Activated effector memory CD4-positive, alpha-beta T cell treated with anti-CD3 and anti-CD28 coated beads, Interleukin-2, amount 50 U/mL, for 16 hours (primary cell): ENCODE results near the gene PADI6.
A peak's percentile ranks its signal among the peaks of the same experiment; 100 is the strongest.
"Not testable (repeated sequence)": the region's sequence is repeated elsewhere in the genome, so short reads cannot be mapped to it uniquely, and the experiment has no call there.

ENCODE experiments used
- DNase-seq: peaks from one replicate; pipeline ENCODE4 v3.0.0-alpha.2; 2020

Gene PADI6

GRCh38 chr1:17405898-17406759, 34.1 kb downstream of the PADI6 start:
- peak; percentile 76 for DNase-seq

GRCh38 chr1:17406760-17407475, 34.9 kb downstream of the PADI6 start:
- DNase-seq = not testable (repeated sequence)

DNA sequence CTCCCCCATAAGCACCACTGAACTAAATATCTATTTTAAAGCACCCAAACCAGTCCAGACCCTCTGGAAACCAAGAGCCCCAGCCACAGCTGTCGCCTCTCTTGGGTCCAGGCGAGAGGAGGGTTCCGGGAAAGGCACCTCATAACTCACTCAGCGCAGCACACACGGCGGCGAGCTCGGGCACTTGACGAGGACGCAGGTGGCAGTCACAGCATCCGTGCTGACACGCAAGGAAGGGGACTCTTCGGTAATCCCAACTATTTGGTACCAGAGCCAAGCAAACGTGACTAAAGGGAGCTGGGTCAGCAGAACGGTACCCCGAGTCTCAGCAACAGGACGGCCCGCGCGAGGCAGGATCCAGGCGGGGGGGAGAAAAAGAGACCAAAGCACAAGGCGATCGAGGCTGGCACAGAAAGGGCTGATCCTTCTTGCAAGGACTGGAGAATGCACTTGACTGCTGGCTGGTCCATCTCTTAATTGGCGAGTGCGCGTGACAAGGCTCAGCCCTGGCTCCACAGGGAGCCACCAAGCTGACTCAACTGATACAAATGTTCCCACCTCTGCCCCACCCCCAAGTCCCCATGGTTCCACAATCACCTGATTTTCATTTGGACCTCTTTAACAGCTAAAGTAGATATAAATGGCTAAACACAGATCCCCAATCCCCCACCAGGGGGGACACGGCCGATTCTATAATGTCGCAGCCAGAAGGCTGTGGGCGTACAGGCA, 36.0 kb downstream of the PADI6 start:
- not testable (repeated sequence) for DNase-seq

DNA sequence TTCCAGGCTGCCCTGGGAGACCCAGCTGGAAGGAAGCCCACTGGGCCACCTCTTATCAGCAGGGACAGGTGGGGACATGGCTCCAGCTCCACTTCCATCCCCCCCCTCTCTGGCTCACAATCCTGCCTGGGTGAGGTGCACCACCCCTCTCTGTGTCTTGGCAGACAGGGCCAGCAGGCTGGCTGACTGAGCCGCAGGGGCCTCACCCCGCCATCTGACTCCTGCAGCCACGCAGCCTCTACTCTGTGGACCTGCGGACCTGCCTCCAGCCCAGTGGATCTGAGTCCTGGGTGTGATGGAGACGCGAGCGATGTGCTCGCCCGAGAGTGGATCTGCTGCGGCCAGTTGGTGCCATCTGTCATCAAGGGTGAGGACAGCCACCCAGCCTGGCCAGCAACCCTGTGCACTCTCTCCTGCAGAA, 37.4 kb downstream of the PADI6 start:
- DNase-seq = no peak

GRCh38 chr1:17412093-17412870, 40.3 kb downstream of the PADI6 start:
- DNase-seq = no peak

- DNase-seq = no peak
These were observed 42.0 kb downstream of the PADI6 start for GRCh38 chr1:17414022-17414421.

DNA sequence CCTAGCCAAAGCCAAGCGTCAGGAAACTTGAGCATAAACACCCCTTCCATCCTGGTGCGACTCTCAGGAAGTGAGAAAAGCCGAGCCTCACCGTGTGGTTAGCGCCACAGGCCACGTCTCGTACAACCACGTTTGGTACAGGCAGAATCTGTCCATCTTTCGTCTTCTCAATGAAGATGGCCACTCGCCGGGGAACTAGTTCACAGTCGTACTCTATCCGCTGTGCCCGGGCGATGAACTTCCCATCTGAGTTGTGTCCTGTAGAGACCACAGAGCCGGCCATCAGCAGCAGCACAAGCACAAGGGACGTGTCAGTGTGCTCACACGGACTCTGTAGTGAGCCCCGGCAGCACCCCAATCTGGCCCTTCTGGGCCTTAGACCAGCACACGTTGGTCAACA, 44.4 kb downstream of the PADI6 start:
- no peak for DNase-seq

GRCh38 chr1:17419626-17420328, 47.8 kb downstream of the PADI6 start:
- peak; percentile 89 for DNase-seq

GRCh38 chr1:17420391-17420918, 48.5 kb downstream of the PADI6 start:
- DNase-seq = no peak

GRCh38 chr1:17422461-17422860, 50.5 kb downstream of the PADI6 start:
- DNase-seq = no peak

DNA sequence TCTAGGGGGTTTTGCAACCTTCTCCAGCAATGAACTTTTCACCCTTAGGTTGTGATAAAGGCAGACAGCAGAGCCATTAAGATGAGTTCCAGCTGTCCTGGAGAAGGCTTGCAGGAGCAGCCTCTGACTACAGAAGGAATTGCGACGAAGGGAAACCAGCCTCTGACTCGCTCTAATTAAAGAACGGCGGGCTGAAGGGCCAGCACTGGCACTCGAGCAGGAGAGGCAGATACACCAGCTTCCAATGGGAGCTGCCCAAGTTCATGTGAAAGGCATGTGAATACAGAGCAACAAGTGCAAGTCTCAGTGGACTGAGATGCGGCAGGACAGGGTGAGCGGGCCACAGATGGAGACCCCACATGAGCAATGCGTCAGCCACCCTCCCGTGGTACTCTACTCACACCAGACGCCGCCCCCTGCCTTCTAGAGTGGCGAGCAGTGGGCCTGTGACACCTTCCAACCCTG, 51.8 kb downstream of the PADI6 start:
- DNase-seq = no peak

- no peak for DNase-seq
These were observed 54.0 kb downstream of the PADI6 start for GRCh38 chr1:17425806-17426600.

GRCh38 chr1:17427696-17428660, 56.0 kb downstream of the PADI6 start:
- DNase-seq = no peak

GRCh38 chr1:17429183-17429582, 57.2 kb downstream of the PADI6 start:
- no peak for DNase-seq

DNA sequence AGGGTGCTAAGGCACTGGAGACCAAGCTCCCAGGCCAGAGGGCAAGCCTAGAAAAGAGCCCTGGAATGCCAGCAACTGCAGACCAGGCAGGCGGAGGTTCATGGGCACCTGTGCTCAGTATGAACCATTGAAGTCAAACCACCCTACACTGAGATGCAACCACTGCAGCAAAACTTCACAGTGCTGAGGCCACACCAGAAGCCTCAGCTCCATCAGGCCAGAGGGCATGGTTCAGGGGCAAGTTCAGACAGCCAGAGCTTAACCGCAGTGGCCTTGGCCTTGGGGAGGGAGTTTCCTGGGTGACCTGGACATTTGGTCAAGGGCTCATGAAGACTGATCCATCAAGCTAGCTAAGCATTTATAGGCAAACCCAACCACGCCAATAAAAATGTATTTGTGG, 60.4 kb downstream of the PADI6 start:
- DNase-seq = no peak

DNA sequence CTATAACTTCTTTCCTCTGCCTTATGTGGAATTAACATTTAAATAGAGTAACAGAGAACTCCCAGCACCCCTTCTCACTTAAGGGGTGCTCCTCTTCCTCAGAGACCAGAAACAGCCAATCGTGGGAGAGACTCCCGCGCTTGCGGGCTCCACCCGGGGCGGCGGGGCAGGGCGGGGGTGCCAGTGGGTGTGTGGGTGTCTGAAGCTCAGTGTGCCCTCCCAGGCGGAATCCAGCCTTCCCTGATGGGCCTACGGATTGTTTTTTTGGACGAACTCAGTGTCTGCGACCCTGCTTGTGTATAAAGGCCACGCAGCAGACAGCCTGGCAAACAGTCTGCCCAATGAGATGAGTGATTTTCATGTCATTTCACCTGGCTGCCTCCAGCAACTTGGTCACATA, 61.3 kb downstream of the PADI6 start:
- DNase-seq = no peak

GRCh38 chr1:17434016-17434415, 62.0 kb downstream of the PADI6 start:
- no peak for DNase-seq

- DNase-seq = no peak
These were observed 62.6 kb downstream of the PADI6 start for GRCh38 chr1:17434601-17435000.

- no peak for DNase-seq
These were observed 64.6 kb downstream of the PADI6 start for GRCh38 chr1:17436380-17437174.
